ENCODE results near the gene MMP15. TPM values are rescaled to one million over a fixed set of nuclear protein-coding genes. Genes with fewer than 3 reads are reported as not detected.

Gene MMP15
- total RNA-seq, 1 donor from 2014 or later = 97.8 TPM

GRCh38 chr16:58039829-58040495 is 14.4 kb downstream of the MMP15 start:
- no peak overlapping the region for H3K27ac Mint-ChIP-seq (ENCODE audit: unreplicated experiment)
- DNase-seq (ENCODE audit: low spot score) = no peak
- H3K27me3 Mint-ChIP-seq (ENCODE audit: unreplicated experiment) = peaks cover 14% of the 10 kb centered on the region
- no peak overlapping the region for H3K4me3 Mint-ChIP-seq (ENCODE audit: unreplicated experiment)
- no peaks in the 10 kb centered on the region for H3K4me1 Mint-ChIP-seq (ENCODE audit: unreplicated experiment)
- TF ChIP-seq CTCF (IDR thresholded peaks at IDR 0.05; ENCODE audit: unreplicated experiment) = no peak
- peaks cover 40% of the 10 kb centered on the region for H3K36me3 Mint-ChIP-seq (ENCODE audit: low read depth, unreplicated experiment)
- H3K9me3 Mint-ChIP-seq (ENCODE audit: unreplicated experiment) = no peaks in the 10 kb centered on the region

GRCh38 chr16:58040496-58040846 is 14.9 kb downstream of the MMP15 start:
- H3K4me1 Mint-ChIP-seq (ENCODE audit: unreplicated experiment) = no peaks in the 10 kb centered on the region
- DNase-seq (ENCODE audit: low spot score) = no peak

GRCh38 chr16:58040945-58041627 is 15.5 kb downstream of the MMP15 start:
- H3K4me1 Mint-ChIP-seq (ENCODE audit: unreplicated experiment) = no peaks in the 10 kb centered on the region
- no peak overlapping the region for H3K4me3 Mint-ChIP-seq (ENCODE audit: unreplicated experiment)
- peaks cover 40% of the 10 kb centered on the region for H3K36me3 Mint-ChIP-seq (ENCODE audit: low read depth, unreplicated experiment)
- DNase-seq (ENCODE audit: low spot score) = no peak
- peaks cover 12% of the 10 kb centered on the region for H3K27me3 Mint-ChIP-seq (ENCODE audit: unreplicated experiment)
- H3K27ac Mint-ChIP-seq (ENCODE audit: unreplicated experiment) = no peak overlapping the region
- no peak for TF ChIP-seq CTCF (IDR thresholded peaks at IDR 0.05; ENCODE audit: unreplicated experiment)
- H3K9me3 Mint-ChIP-seq (ENCODE audit: unreplicated experiment) = no peaks in the 10 kb centered on the region

More at GRCh38 chr16:58040496-58040846, 14.9 kb downstream of the MMP15 start:
- Mint-ChIP-seq H3K27me3 (ENCODE audit: unreplicated experiment) (peaks cover 12% of the 10 kb centered on the region), H3K4me3 (ENCODE audit: unreplicated experiment) (no peak overlapping the region), H3K36me3 (ENCODE audit: low read depth, unreplicated experiment) (peaks cover 40% of the 10 kb centered on the region), H3K27ac (ENCODE audit: unreplicated experiment) (no peak overlapping the region), H3K9me3 (ENCODE audit: unreplicated experiment) (no peaks in the 10 kb centered on the region)
- no peak for TF ChIP-seq CTCF (IDR thresholded peaks at IDR 0.05; ENCODE audit: unreplicated experiment)

GRCh38 chr16:58041628-58041955 is 16.0 kb downstream of the MMP15 start:
- Mint-ChIP-seq H3K9me3 (ENCODE audit: unreplicated experiment) (no peaks in the 10 kb centered on the region), H3K27ac (ENCODE audit: unreplicated experiment) (no peak overlapping the region), H3K36me3 (ENCODE audit: low read depth, unreplicated experiment) (peaks cover 40% of the 10 kb centered on the region), H3K4me3 (ENCODE audit: unreplicated experiment) (no peak overlapping the region), H3K4me1 (ENCODE audit: unreplicated experiment) (peaks cover 2% of the 10 kb centered on the region), H3K27me3 (ENCODE audit: unreplicated experiment) (peaks cover 12% of the 10 kb centered on the region)
- TF ChIP-seq CTCF (IDR thresholded peaks at IDR 0.05; ENCODE audit: unreplicated experiment) = no peak
- no peak for DNase-seq (ENCODE audit: low spot score)

Measured in endothelial cell (in vitro differentiated cells).